Suprapubic skin (tissue), 3 donors: Measurements from ENCODE around the gene PTP4A2.

Experiments used
- CTCF ChIP-seq, 2 donors: fragments of 200-600 bp in 1 of 2; fragments of 450-650 bp in 1 of 2; sonication (generic) in 1 of 2; IDR thresholded peaks; one replicate each; pipeline ENCODE4 v1.5.1; 2016 to 2019; ENCODE audit warnings: antibody characterized with exemption in 2 of 2, mild to moderate bottlenecking in 1 of 2, moderate library complexity in 1 of 2
- POLR2AphosphoS5 ChIP-seq, 3 donors: sonication (generic); formaldehyde crosslinking; IDR thresholded peaks; one replicate each; pipeline ENCODE4 v1.6.1; 2017; ENCODE audit warnings: antibody characterized with exemption in 3 of 3

GRCh38 chr1:31871703-31872102 is 66.5 kb downstream of the PTP4A2 start:
- no peak for TF ChIP-seq CTCF (IDR thresholded peaks at IDR 0.05)
- TF ChIP-seq POLR2AphosphoS5 (IDR thresholded peaks at IDR 0.05), result no peak
